Activated naive CD8-positive, alpha-beta T cell treated with anti-CD3 and anti-CD28 coated beads, Interleukin-2, amount 10 ng/mL, durations not matched to agents 7 days and 5 days (primary cell): Measurements from ENCODE around the gene FALEC. TPM values are rescaled to one million over a fixed set of nuclear protein-coding genes. Genes with fewer than 3 reads are reported as not detected.
A peak's percentile ranks its signal among the peaks of the same experiment; 100 is the strongest.
"Not testable (repeated sequence)": the region's sequence is repeated elsewhere in the genome, so short reads cannot be mapped to it uniquely, and the experiment has no call there.

Source experiments
- ATAC-seq: fragments of 150-1000 bp; cut with Tn5 transposase; one replicate; pipeline ENCODE4 v1.10.0; 2021; ENCODE audit warnings: low read depth, moderate library complexity
- POLR2A ChIA-PET: fragments of 350-600 bp; sonication (Branson Sonifier 250); formaldehyde crosslinking; loops from one replicate; lab custom pipeline; 2021; ENCODE audit warnings: antibody characterized with exemption; lab: Charles Lee
- DNase-seq: peaks from one replicate; pipeline ENCODE4 v3.0.0; 2021
- H3K27ac Mint-ChIP-seq: one replicate; pipeline ENCODE4 v1.8.0; 2022; ENCODE audit warnings: mild to moderate bottlenecking, mixed read lengths
- H3K27me3 Mint-ChIP-seq: one replicate; pipeline ENCODE4 v1.8.0; 2022; ENCODE audit warnings: mild to moderate bottlenecking, moderate library complexity, mixed read lengths
- H3K36me3 Mint-ChIP-seq: one replicate; pipeline ENCODE4 v1.8.0; 2021; ENCODE audit warnings: mild to moderate bottlenecking, mixed read lengths
- H3K4me1 Mint-ChIP-seq: one replicate; pipeline ENCODE4 v1.8.0; 2021; ENCODE audit warnings: mixed read lengths
- H3K4me3 Mint-ChIP-seq: one replicate; pipeline ENCODE4 v1.8.0; 2022; ENCODE audit warnings: mild to moderate bottlenecking, moderate library complexity, mixed read lengths
- H3K9me3 Mint-ChIP-seq: one replicate; pipeline ENCODE4 v1.8.0; 2021; ENCODE audit warnings: mixed read lengths
- total RNA-seq, 2 experiments: library from RNA; stranded (reverse); gene quantifications; one replicate each; pipeline ENCODE4 v1.2.3, GENCODE V29; 2021

The FALEC gene
- total RNA-seq, 2 experiments from 2014 or later: 0.58 to 0.60 TPM

GRCh38 chr1:150559656-150560010 is 44.1 kb downstream of the FALEC start:
- no peak for DNase-seq
- peaks cover 32% of the 10 kb centered on the region for H3K4me1 Mint-ChIP-seq
- no peak for ATAC-seq
- POLR2A ChIA-PET: interaction anchor here (0.6 to 13.9 kb wide), 7 partner anchors 8 to 98 kb away, joined by 3 to 1003 read pairs (median 22); partner anchors contain the start of genes ENSA, MCL1 and TARS2
- no peak overlapping the region for H3K4me3 Mint-ChIP-seq
- H3K27me3 Mint-ChIP-seq: no peaks in the 10 kb centered on the region
- no peak overlapping the region for H3K27ac Mint-ChIP-seq
- H3K36me3 Mint-ChIP-seq: peaks cover 2% of the 10 kb centered on the region
- H3K9me3 Mint-ChIP-seq: no peaks in the 10 kb centered on the region

- H3K4me1 Mint-ChIP-seq: peaks cover 36% of the 10 kb centered on the region
- H3K27ac Mint-ChIP-seq: peak overlapping the region; percentile 67
- H3K4me3 Mint-ChIP-seq: peak overlapping the region; percentile 97
- DNase-seq (peak; percentile 77), ATAC-seq (peak; percentile 13)
- POLR2A ChIA-PET: interaction anchor here (0.6 to 13.9 kb wide), 9 partner anchors 8 to 98 kb away, joined by 3 to 1003 read pairs (median 22); partner anchors contain the start of genes ENSA, MCL1 and TARS2
- peaks cover 2% of the 10 kb centered on the region for H3K36me3 Mint-ChIP-seq
- no peaks in the 10 kb centered on the region for H3K27me3 Mint-ChIP-seq
- H3K9me3 Mint-ChIP-seq: no peaks in the 10 kb centered on the region
Measured at GRCh38 chr1:150560011-150560438, 44.5 kb downstream of the FALEC start.

- H3K36me3 Mint-ChIP-seq: peaks cover 3% of the 10 kb centered on the region
- H3K9me3 Mint-ChIP-seq: no peaks in the 10 kb centered on the region
- peaks cover 37% of the 10 kb centered on the region for H3K4me1 Mint-ChIP-seq
- POLR2A ChIA-PET: interaction anchor here (0.5 to 13.9 kb wide), 20 partner anchors 8 to 674 kb away, joined by 3 to 1003 read pairs (median 6); partner anchors contain the start of genes CTSS, ENSA, FALEC and MCL1
- DNase-seq: peak; percentile 85
- H3K4me3 Mint-ChIP-seq: peak overlapping the region; percentile 97
- peak; percentile 35 for ATAC-seq
- peak overlapping the region; percentile 100 for H3K27ac Mint-ChIP-seq
- H3K27me3 Mint-ChIP-seq: no peaks in the 10 kb centered on the region
Measured at GRCh38 chr1:150560576-150561253, 45.2 kb downstream of the FALEC start.

- POLR2A ChIA-PET: interaction anchor here (0.6 to 13.9 kb wide), 24 partner anchors 10 to 675 kb away, joined by 3 to 1003 read pairs (median 5); partner anchors contain the start of genes APH1A, C1orf56, CTSS and ENSA
- Mint-ChIP-seq H3K36me3 (peaks cover 3% of the 10 kb centered on the region), H3K27me3 (no peaks in the 10 kb centered on the region), H3K4me1 (peaks cover 39% of the 10 kb centered on the region), H3K27ac (peak overlapping the region; percentile 100), H3K9me3 (no peaks in the 10 kb centered on the region), H3K4me3 (peak overlapping the region; percentile 97)
- peak; percentile 79 for DNase-seq
- peak; percentile 31 for ATAC-seq
Measured at GRCh38 chr1:150561254-150561973, 45.9 kb downstream of the FALEC start.

GRCh38 chr1:150561974-150562445 is 46.5 kb downstream of the FALEC start:
- peak overlapping the region; percentile 100 for H3K27ac Mint-ChIP-seq
- H3K9me3 Mint-ChIP-seq: no peaks in the 10 kb centered on the region
- H3K4me1 Mint-ChIP-seq: peaks cover 43% of the 10 kb centered on the region
- no peaks in the 10 kb centered on the region for H3K27me3 Mint-ChIP-seq
- H3K36me3 Mint-ChIP-seq: peaks cover 3% of the 10 kb centered on the region
- peak; percentile 61 for ATAC-seq
- peak; percentile 87 for DNase-seq
- POLR2A ChIA-PET: interaction anchor here (0.8 to 13.9 kb wide), 17 partner anchors 10 to 675 kb away, joined by 3 to 1003 read pairs (median 7); partner anchors contain the start of genes APH1A, C1orf56, CTSS and ENSA
- H3K4me3 Mint-ChIP-seq: peak overlapping the region; percentile 97

GRCh38 chr1:150562446-150563339 is 47.1 kb downstream of the FALEC start:
- Mint-ChIP-seq H3K27ac (peak overlapping the region; percentile 100), H3K36me3 (peaks cover 3% of the 10 kb centered on the region), H3K4me1 (peaks cover 49% of the 10 kb centered on the region), H3K9me3 (no peaks in the 10 kb centered on the region), H3K4me3 (peak overlapping the region; percentile 97), H3K27me3 (no peaks in the 10 kb centered on the region)
- DNase-seq: peak; percentile 64
- ATAC-seq: peak; percentile 7
- POLR2A ChIA-PET: interaction anchor here (0.8 to 13.9 kb wide), 20 partner anchors 11 to 676 kb away, joined by 3 to 1003 read pairs (median 5); partner anchors contain the start of genes APH1A, C1orf56, CTSK and ENSA

GRCh38 chr1:150563340-150564038 is 47.9 kb downstream of the FALEC start:
- DNase-seq (no peak), ATAC-seq (peak; percentile 23)
- peaks cover 3% of the 10 kb centered on the region for H3K36me3 Mint-ChIP-seq
- H3K9me3 Mint-ChIP-seq: no peaks in the 10 kb centered on the region
- POLR2A ChIA-PET: interaction anchor here (0.5 to 13.9 kb wide), 16 partner anchors 12 to 677 kb away, joined by 3 to 1003 read pairs (median 5); partner anchors contain the start of genes CTSK, ENSA, FALEC and MCL1
- peak overlapping the region; percentile 100 for H3K27ac Mint-ChIP-seq
- H3K4me1 Mint-ChIP-seq: peaks cover 57% of the 10 kb centered on the region
- peak overlapping the region; percentile 97 for H3K4me3 Mint-ChIP-seq
- no peaks in the 10 kb centered on the region for H3K27me3 Mint-ChIP-seq

GRCh38 chr1:150564051-150564991 is 48.8 kb downstream of the FALEC start:
- Mint-ChIP-seq H3K9me3 (no peaks in the 10 kb centered on the region), H3K4me1 (peaks cover 63% of the 10 kb centered on the region), H3K4me3 (peak overlapping the region; percentile 97), H3K36me3 (peaks cover 5% of the 10 kb centered on the region), H3K27me3 (no peaks in the 10 kb centered on the region), H3K27ac (peak overlapping the region; percentile 100)
- POLR2A ChIA-PET: interaction anchor here (0.7 to 13.9 kb wide), 12 partner anchors 11 to 410 kb away, joined by 3 to 1003 read pairs (median 5); partner anchors contain the start of genes CTSK, ENSA, MCL1 and RPRD2
- no peak for DNase-seq
- ATAC-seq: no peak

- not testable (repeated sequence) for DNase-seq, H3K27me3 Mint-ChIP-seq, ATAC-seq, H3K4me3 Mint-ChIP-seq, H3K9me3 Mint-ChIP-seq
- Mint-ChIP-seq H3K27ac (peak overlapping the region; percentile 100), H3K4me1 (peaks cover 68% of the 10 kb centered on the region), H3K36me3 (peaks cover 12% of the 10 kb centered on the region)
- POLR2A ChIA-PET: interaction anchor here (0.6 to 13.9 kb wide), 5 partner anchors 10 to 63 kb away, joined by 3 to 1003 read pairs (median 5); partner anchors contain the start of genes ENSA and MCL1
Measured at GRCh38 chr1:150565240-150565991, 49.9 kb downstream of the FALEC start.

- Mint-ChIP-seq H3K4me3 (peak overlapping the region; percentile 81), H3K36me3 (peaks cover 19% of the 10 kb centered on the region), H3K9me3 (no peaks in the 10 kb centered on the region), H3K4me1 (peaks cover 72% of the 10 kb centered on the region), H3K27me3 (no peaks in the 10 kb centered on the region), H3K27ac (peak overlapping the region; percentile 96)
- POLR2A ChIA-PET: interaction anchor here (1.0 to 13.9 kb wide), 8 partner anchors 9 to 680 kb away, joined by 4 to 1003 read pairs (median 11); partner anchors contain the start of genes ENSA and MCL1
- no peak for DNase-seq
- no peak for ATAC-seq
Measured at GRCh38 chr1:150566589-150567340, 51.2 kb downstream of the FALEC start.
